Measurements from ENCODE around the gene NWD2. TPM values are rescaled to one million over a fixed set of nuclear protein-coding genes. Genes with fewer than 3 reads are reported as not detected.

Gene NWD2
- total and polyA plus RNA-seq, 9 donors: under 0.01 to 0.29 (median 0.03) TPM; not detected in 2

- Histone ChIP-seq H3K27me3 (ENCODE audit: control insufficient read depth, insufficient read depth, low read length) (no peaks in the 10 kb centered on the region), H3K4me3 (ENCODE audit: low read length) (no peak overlapping the region), H3K4me1 (ENCODE audit: control insufficient read depth, insufficient read depth, low read length) (no peaks in the 10 kb centered on the region), H3K9me3 (replicated peaks; ENCODE audit: control insufficient read depth, low read depth, low read length) (no peaks in the 10 kb centered on the region), H3K36me3 (ENCODE audit: control insufficient read depth, insufficient read depth, low read length) (no peaks in the 10 kb centered on the region), H3K27ac (ENCODE audit: low read length) (no peak overlapping the region)
- WGBS (ENCODE audit: insufficient coverage): no CpG with 5 or more reads among the region's 1 CpG
- no peak for DNase-seq
Measured at GRCh38 chr4:37232315-37232714, 12.2 kb upstream of the NWD2 start.

- H3K4me1 ChIP-seq (ENCODE audit: control insufficient read depth, insufficient read depth, low read length): no peaks in the 10 kb centered on the region
- H3K4me3 ChIP-seq (ENCODE audit: low read length): no peak overlapping the region
- WGBS (ENCODE audit: insufficient coverage): no CpG with 5 or more reads among the region's 2 CpGs
- no peak overlapping the region for H3K27ac ChIP-seq (ENCODE audit: low read length)
- peaks cover 3% of the 10 kb centered on the region for H3K27me3 ChIP-seq (ENCODE audit: control insufficient read depth, insufficient read depth, low read length)
- H3K36me3 ChIP-seq (ENCODE audit: control insufficient read depth, insufficient read depth, low read length): no peaks in the 10 kb centered on the region
- DNase-seq: no peak
- H3K9me3 ChIP-seq (replicated peaks; ENCODE audit: control insufficient read depth, low read depth, low read length): no peaks in the 10 kb centered on the region
Measured at GRCh38 chr4:37236165-37236564, 8.4 kb upstream of the NWD2 start.

GRCh38 chr4:37241647-37242046, 2.9 kb upstream of the NWD2 start:
- no peaks in the 10 kb centered on the region for H3K36me3 ChIP-seq (ENCODE audit: control insufficient read depth, insufficient read depth, low read length)
- peaks cover 41% of the 10 kb centered on the region for H3K27me3 ChIP-seq (ENCODE audit: control insufficient read depth, insufficient read depth, low read length)
- H3K9me3 ChIP-seq (replicated peaks; ENCODE audit: control insufficient read depth, low read depth, low read length): no peaks in the 10 kb centered on the region
- H3K4me3 ChIP-seq (ENCODE audit: low read length): no peak overlapping the region
- peaks cover 11% of the 10 kb centered on the region for H3K4me1 ChIP-seq (ENCODE audit: control insufficient read depth, insufficient read depth, low read length)
- no peak overlapping the region for H3K27ac ChIP-seq (ENCODE audit: low read length)
- DNase-seq: no peak

GRCh38 chr4:37243051-37243450, 1.5 kb upstream of the NWD2 start:
- peaks cover 48% of the 10 kb centered on the region for H3K27me3 ChIP-seq (ENCODE audit: control insufficient read depth, insufficient read depth, low read length)
- no peak overlapping the region for H3K27ac ChIP-seq (ENCODE audit: low read length)

GRCh38 chr4:37243722-37244582, 591 bp upstream of the NWD2 start:
- H3K4me3 ChIP-seq (ENCODE audit: low read length): no peak overlapping the region
- H3K27ac ChIP-seq (ENCODE audit: low read length): no peak overlapping the region
- no peaks in the 10 kb centered on the region for H3K36me3 ChIP-seq (ENCODE audit: control insufficient read depth, insufficient read depth, low read length)
- under 1% methylated on average over 64 of the region's 70 CpGs for WGBS (ENCODE audit: insufficient coverage)
- peak; percentile 2 for DNase-seq
- peaks cover 11% of the 10 kb centered on the region for H3K4me1 ChIP-seq (ENCODE audit: control insufficient read depth, insufficient read depth, low read length)
- peaks cover 50% of the 10 kb centered on the region for H3K27me3 ChIP-seq (ENCODE audit: control insufficient read depth, insufficient read depth, low read length)
- no peaks in the 10 kb centered on the region for H3K9me3 ChIP-seq (replicated peaks; ENCODE audit: control insufficient read depth, low read depth, low read length)

More at GRCh38 chr4:37243051-37243450, 1.5 kb upstream of the NWD2 start:
- 0% methylated on average over 1 of the region's 5 CpGs for WGBS (ENCODE audit: insufficient coverage)
- DNase-seq: no peak
- no peak overlapping the region for H3K4me3 ChIP-seq (ENCODE audit: low read length)
- H3K36me3 ChIP-seq (ENCODE audit: control insufficient read depth, insufficient read depth, low read length): no peaks in the 10 kb centered on the region
- H3K4me1 ChIP-seq (ENCODE audit: control insufficient read depth, insufficient read depth, low read length): peaks cover 11% of the 10 kb centered on the region
- no peaks in the 10 kb centered on the region for H3K9me3 ChIP-seq (replicated peaks; ENCODE audit: control insufficient read depth, low read depth, low read length)

- H3K27me3 ChIP-seq (ENCODE audit: control insufficient read depth, insufficient read depth, low read length): peaks cover 50% of the 10 kb centered on the region
- no peak overlapping the region for H3K27ac ChIP-seq (ENCODE audit: low read length)
- no peak for DNase-seq
- H3K4me3 ChIP-seq (ENCODE audit: low read length): no peak overlapping the region
- WGBS (ENCODE audit: insufficient coverage): under 1% methylated on average over 20 of the region's 23 CpGs
- H3K4me1 ChIP-seq (ENCODE audit: control insufficient read depth, insufficient read depth, low read length): peaks cover 11% of the 10 kb centered on the region
- H3K9me3 ChIP-seq (replicated peaks; ENCODE audit: control insufficient read depth, low read depth, low read length): no peaks in the 10 kb centered on the region
- H3K36me3 ChIP-seq (ENCODE audit: control insufficient read depth, insufficient read depth, low read length): no peaks in the 10 kb centered on the region
Measured at GRCh38 chr4:37245391-37245954, 930 bp downstream of the NWD2 start.

- no peak for DNase-seq
- H3K4me3 ChIP-seq (ENCODE audit: low read length): no peak overlapping the region
- no peaks in the 10 kb centered on the region for H3K9me3 ChIP-seq (replicated peaks; ENCODE audit: control insufficient read depth, low read depth, low read length)
- no peak overlapping the region for H3K27ac ChIP-seq (ENCODE audit: low read length)
- peaks cover 11% of the 10 kb centered on the region for H3K4me1 ChIP-seq (ENCODE audit: control insufficient read depth, insufficient read depth, low read length)
- H3K27me3 ChIP-seq (ENCODE audit: control insufficient read depth, insufficient read depth, low read length): peaks cover 47% of the 10 kb centered on the region
- WGBS (ENCODE audit: insufficient coverage): 45% methylated on average over 3 of the region's 6 CpGs
- H3K36me3 ChIP-seq (ENCODE audit: control insufficient read depth, insufficient read depth, low read length): no peaks in the 10 kb centered on the region
Measured at GRCh38 chr4:37246891-37247290, 2.3 kb downstream of the NWD2 start.

GRCh38 chr4:37258221-37258620, 13.7 kb downstream of the NWD2 start:
- no peaks in the 10 kb centered on the region for H3K4me1 ChIP-seq (ENCODE audit: control insufficient read depth, insufficient read depth, low read length)
- 64% methylated on average over 1 of the region's 1 CpG for WGBS (ENCODE audit: insufficient coverage)
- no peak overlapping the region for H3K4me3 ChIP-seq (ENCODE audit: low read length)
- no peak overlapping the region for H3K27ac ChIP-seq (ENCODE audit: low read length)
- H3K9me3 ChIP-seq (replicated peaks; ENCODE audit: control insufficient read depth, low read depth, low read length): no peaks in the 10 kb centered on the region
- no peaks in the 10 kb centered on the region for H3K36me3 ChIP-seq (ENCODE audit: control insufficient read depth, insufficient read depth, low read length)
- DNase-seq: no peak
- H3K27me3 ChIP-seq (ENCODE audit: control insufficient read depth, insufficient read depth, low read length): no peaks in the 10 kb centered on the region

GRCh38 chr4:37268319-37268718, 23.8 kb downstream of the NWD2 start:
- DNase-seq: no peak
- Histone ChIP-seq H3K36me3 (ENCODE audit: control insufficient read depth, insufficient read depth, low read length) (no peaks in the 10 kb centered on the region), H3K27me3 (ENCODE audit: control insufficient read depth, insufficient read depth, low read length) (no peaks in the 10 kb centered on the region), H3K9me3 (replicated peaks; ENCODE audit: control insufficient read depth, low read depth, low read length) (no peaks in the 10 kb centered on the region), H3K4me3 (ENCODE audit: low read length) (no peak overlapping the region), H3K4me1 (ENCODE audit: control insufficient read depth, insufficient read depth, low read length) (no peaks in the 10 kb centered on the region), H3K27ac (ENCODE audit: low read length) (no peak overlapping the region)
- WGBS (ENCODE audit: insufficient coverage): 40% methylated on average over 1 of the region's 3 CpGs

- Histone ChIP-seq H3K9me3 (replicated peaks; ENCODE audit: control insufficient read depth, low read depth, low read length) (no peaks in the 10 kb centered on the region), H3K27ac (ENCODE audit: low read length) (no peak overlapping the region), H3K4me1 (ENCODE audit: control insufficient read depth, insufficient read depth, low read length) (no peaks in the 10 kb centered on the region), H3K27me3 (ENCODE audit: control insufficient read depth, insufficient read depth, low read length) (no peaks in the 10 kb centered on the region), H3K36me3 (ENCODE audit: control insufficient read depth, insufficient read depth, low read length) (no peaks in the 10 kb centered on the region), H3K4me3 (ENCODE audit: low read length) (no peak overlapping the region)
- WGBS (ENCODE audit: insufficient coverage): no CpG with 5 or more reads among the region's 1 CpG
- DNase-seq: no peak
Measured at GRCh38 chr4:37279121-37279520, 34.6 kb downstream of the NWD2 start.
